HepG2 (cell line): ENCODE measurements around the gene MAB21L1. TPM values are rescaled to one million over a fixed set of nuclear protein-coding genes. Genes with fewer than 3 reads are reported as not detected.

Experiments
- ATAC-seq: fragments of 200-7000 bp; cut with Tn5 transposase; 3 replicates; pipeline ENCODE4 v1.9.1; 2020; ENCODE audit warnings: mild to moderate bottlenecking, moderate library complexity
- BruUV-seq: library from RNA; stranded (reverse); fragments of 400-500 nt; replicated peaks from 2 replicates; lab custom pipeline; 2021; lab: Mats Ljungman, UMichigan
- CTCF ChIA-PET: fragments of 300-600 bp; formaldehyde crosslinking; extraction: SDS; loops from one replicate; lab custom pipeline; 2021; ENCODE audit warnings: low total read pairs, inconsistent platforms, low intra/inter-chr PET ratio; lab: Yijun Ruan, JAX
- POLR2A ChIA-PET: fragments of 350-600 bp; sonication (Branson Sonifier 250); formaldehyde crosslinking; loops from one replicate; lab custom pipeline; 2020; ENCODE audit warnings: antibody characterized with exemption, inconsistent platforms; lab: Yijun Ruan, JAX
- DNase-seq: peaks from one replicate; pipeline ENCODE4 v3.0.0-alpha.2; 2015; ENCODE audit warnings: low spot score
- FAIRE-seq: peaks from 3 replicates; lab custom pipeline; 2011; peaks lifted over from hg19 to GRCh38; lab: Jason Lieb, UNC
- H2AFZ ChIP-seq: one replicate; pipeline ENCODE4 v1.6.1; 2011; ENCODE audit warnings: low read length, inconsistent platforms
- H3K27ac ChIP-seq: fragments of 300-600 bp; 3 replicates; pipeline ENCODE4 v1.8.0; 2011; ENCODE audit warnings: mixed run types, mild to moderate bottlenecking, mixed read lengths, low read length, inconsistent platforms; ENCODE audit not compliant: insufficient read depth; ENCODE audit errors: extremely low read length
- H3K27me3 ChIP-seq, 2 experiments: fragments of 200-600 bp in 1 of 2; 2 replicates in 1 of 2; 3 replicates in 1 of 2; pipeline versions ENCODE4 v1.6.0 to v1.8.0; 2011; ENCODE audit warnings: low read length in 2 of 2, mild to moderate bottlenecking in 2 of 2, moderate library complexity in 2 of 2, inconsistent platforms in 1 of 2; ENCODE audit not compliant: insufficient read depth in 2 of 2, control insufficient read depth in 1 of 2
- H3K36me3 ChIP-seq, 2 experiments: fragments of 200-600 bp in 1 of 2; replicated peaks in 1 of 2; 2 replicates in 1 of 2; 3 replicates in 1 of 2; pipeline versions ENCODE4 v1.5.1 to v1.8.0; 2011; ENCODE audit warnings: low read length in 2 of 2, inconsistent platforms in 1 of 2; ENCODE audit not compliant: insufficient read depth in 2 of 2, control insufficient read depth in 1 of 2
- H3K4me1 ChIP-seq: 2 replicates; pipeline ENCODE4 v1.5.1; 2012; ENCODE audit warnings: low read length, inconsistent platforms; ENCODE audit not compliant: insufficient read depth
- H3K4me2 ChIP-seq: 2 replicates; pipeline ENCODE4 v1.6.0; 2011; ENCODE audit warnings: low read depth, low read length, inconsistent platforms
- H3K4me3 ChIP-seq, 3 experiments: fragments of 200-600 bp in 1 of 3; sonication (generic), shearing (Covaris generic) in 1 of 3; replicated peaks in 1 of 3; 2 replicates each; pipeline ENCODE4 v1.5.1; 2011 to 2016; ENCODE audit warnings: low read length in 3 of 3, inconsistent platforms in 2 of 3, low read depth in 2 of 3, mild to moderate bottlenecking in 2 of 3, control low read depth in 1 of 3, mixed read lengths in 1 of 3; ENCODE audit not compliant: insufficient read depth in 1 of 3
- H3K79me2 ChIP-seq: one replicate; pipeline ENCODE4 v1.6.1; 2011; ENCODE audit warnings: low read length, inconsistent platforms; ENCODE audit not compliant: insufficient read depth
- H3K9ac ChIP-seq: 2 replicates; pipeline ENCODE4 v1.6.0; 2011; ENCODE audit warnings: mild to moderate bottlenecking, low read depth, low read length, inconsistent platforms; ENCODE audit not compliant: insufficient read depth
- H3K9me3 ChIP-seq: 2 replicates; pipeline ENCODE4 v1.5.1; 2012; ENCODE audit warnings: mild to moderate bottlenecking, low read length
- H4K20me1 ChIP-seq: 2 replicates; pipeline ENCODE4 v1.6.0; 2011; ENCODE audit warnings: inconsistent platforms, mild to moderate bottlenecking, low read length, moderate library complexity; ENCODE audit not compliant: insufficient read depth
- AHR ChIP-seq: IDR thresholded peaks from 2 replicates; pipeline ENCODE4 v1.6.1; 2018; ENCODE audit warnings: missing genetic modification reagents, missing compliant biosample characterization
- HIVEP1 ChIP-seq: sonication (generic); formaldehyde crosslinking; IDR thresholded peaks from 2 replicates; pipeline ENCODE4 v1.4.0; 2020; ENCODE audit warnings: mild to moderate bottlenecking, missing genetic modification reagents
- JUNB ChIP-seq: sonication (generic); formaldehyde crosslinking; IDR thresholded peaks from 2 replicates; pipeline ENCODE4 v1.8.0; 2022; ENCODE audit warnings: missing genetic modification reagents, mild to moderate bottlenecking, borderline replicate concordance
- MBNL3 ChIP-seq: fragments of 250-450 bp; sonication (Bioruptor Pico); conservative IDR thresholded peaks from 2 replicates; pipeline ENCODE4 v1.8.0; 2022; ENCODE audit warnings: mild to moderate bottlenecking, inconsistent platforms
- PAXIP1 ChIP-seq: sonication (generic); formaldehyde crosslinking; conservative IDR thresholded peaks from 2 replicates; pipeline ENCODE4 v1.4.0; 2020; ENCODE audit warnings: mild to moderate bottlenecking, missing genetic modification reagents, moderate library complexity
- RBFOX2 ChIP-seq: fragments of 200-400 bp; formaldehyde crosslinking; IDR thresholded peaks from 2 replicates; pipeline ENCODE4 v1.6.1; 2017; ENCODE audit warnings: low read depth, mild to moderate bottlenecking, low read length
- RFX1 ChIP-seq: fragments of 450-650 bp; IDR thresholded peaks from 2 replicates; pipeline ENCODE4 v1.6.1; 2017
- SIX4 ChIP-seq: sonication (generic); formaldehyde crosslinking; IDR thresholded peaks from 2 replicates; pipeline ENCODE4 v1.4.0; 2020; ENCODE audit warnings: missing genetic modification reagents
- ZBTB43 ChIP-seq: sonication (generic); formaldehyde crosslinking; conservative IDR thresholded peaks from 2 replicates; pipeline ENCODE4 v1.4.0; 2020; ENCODE audit warnings: missing genetic modification reagents
- ZFP90 ChIP-seq: sonication (generic); formaldehyde crosslinking; IDR thresholded peaks from 2 replicates; pipeline ENCODE4 v1.8.0; 2022; ENCODE audit warnings: missing genetic modification reagents, mild to moderate bottlenecking, inconsistent platforms, borderline replicate concordance
- ZNF224 ChIP-seq: sonication (generic); formaldehyde crosslinking; IDR thresholded peaks from 2 replicates; pipeline ENCODE4 v1.5.0; 2020; ENCODE audit warnings: mild to moderate bottlenecking, missing genetic modification reagents
- ZNF616 ChIP-seq: sonication (generic); formaldehyde crosslinking; IDR thresholded peaks from 2 replicates; pipeline ENCODE4 v1.5.0; 2020; ENCODE audit warnings: low read depth, mild to moderate bottlenecking, missing genetic modification reagents
- ZNF674 ChIP-seq: sonication (generic); formaldehyde crosslinking; IDR thresholded peaks from 2 replicates; pipeline ENCODE4 v1.5.0; 2020; ENCODE audit warnings: low read depth, mild to moderate bottlenecking, missing genetic modification reagents
- ZSCAN21 ChIP-seq: sonication (generic); formaldehyde crosslinking; IDR thresholded peaks from 2 replicates; pipeline ENCODE4 v1.8.0; 2022; ENCODE audit warnings: mild to moderate bottlenecking, missing genetic modification reagents, moderate library complexity, borderline replicate concordance
- ZSCAN9 ChIP-seq: IDR thresholded peaks from 2 replicates; pipeline ENCODE4 v1.6.1; 2016; ENCODE audit warnings: borderline replicate concordance
- WGBS: methylation state at CpG from one replicate; pipeline ENCODE4 v1.1.6; 2017; ENCODE audit warnings: low lambda C conversion rate; 5-methylcytosine and 5-hydroxymethylcytosine counted together
- in situ Hi-C: cut with HindIII; loops from 2 replicates; pipeline ENCODE4 v1.10.0; 2017; ENCODE audit warnings: low pct_unique_long_range_greater_than_20kb; ENCODE audit not compliant: extremely low pct_ligation_motif_present
- intact Hi-C: fragments of 100-400 bp; cut with micrococcal nuclease; formaldehyde crosslinking; loops from one replicate; pipeline ENCODE4 v1.10.0; 2022; ENCODE audit not compliant: unreplicated experiment
- polyA plus RNA-seq, 8 experiments: library from polyadenylated mRNA; depleted of rRNA in 3 of 8; stranded (reverse) in 7 of 8; unstranded in 1 of 8; fragments of >200 nt; fragmentation: Illumina TruSeq in 4 of 8; extraction: Trizol in 4 of 8; gene quantifications; 2 replicates each; pipeline versions ENCODE4 v1.2.1 to v1.2.3, GENCODE V29; 2011 to 2016; ENCODE audit warnings: low read depth in 4 of 8, missing spikeins in 1 of 8, mixed read lengths in 1 of 8; ENCODE audit not compliant: insufficient read depth in 1 of 8
- total RNA-seq, 5 experiments: library from RNA; depleted of rRNA; stranded (reverse); fragments of >200 nt; fragmentation: Illumina TruSeq; extraction: Trizol; gene quantifications; 2 replicates each; pipeline ENCODE4 v1.2.3, GENCODE V29; 2016; ENCODE audit warnings: low read depth in 1 of 5

Gene MAB21L1
- total and polyA plus RNA-seq, 2 of the 13 experiments (the other 11 are each of a cell fraction or from before 2014, with no cell fraction given) = not detected

GRCh38 chr13:35484384-35484783 is 7.9 kb upstream of the MAB21L1 start:
- no peaks in the 10 kb centered on the region for H3K27me3 ChIP-seq
- H3K4me2 ChIP-seq = no peak overlapping the region
- H3K79me2 ChIP-seq = no peaks in the 10 kb centered on the region
- H3K9me3 ChIP-seq = no peaks in the 10 kb centered on the region
- FAIRE-seq (no peak), DNase-seq (no peak), ATAC-seq (no peak)
- no peaks in the 10 kb centered on the region for H3K36me3 ChIP-seq
- in situ Hi-C loops = no loop called here
- ChIA-PET CTCF (no interaction called here), POLR2A (no interaction called here)
- WGBS = 44% methylated on average over 2 of the region's 2 CpGs
- BruUV-seq = no TSS peak
- no peak overlapping the region for H2AFZ ChIP-seq
- no peak overlapping the region for H3K9ac ChIP-seq
- H3K4me3 ChIP-seq = no peak overlapping the region
- intact Hi-C loops = no loop called here
- no peaks in the 10 kb centered on the region for H4K20me1 ChIP-seq
- no peaks in the 10 kb centered on the region for H3K4me1 ChIP-seq
- H3K27ac ChIP-seq = no peak overlapping the region
- TF ChIP-seq JUNB (CRISPR knock-in tag) (no peak), ZNF616 (CRISPR knock-in tag) (no peak), ZBTB43 (no peak), ZFP90 (CRISPR knock-in tag) (no peak), PAXIP1 (CRISPR knock-in tag) (no peak), AHR (CRISPR knock-in tag) (no peak), ZNF224 (CRISPR knock-in tag) (no peak), RBFOX2 (no peak), RFX1 (no peak), HIVEP1 (no peak), MBNL3 (no peak), ZSCAN21 (CRISPR knock-in tag) (no peak), SIX4 (no peak), ZSCAN9 (CRISPR knock-in tag) (no peak), ZNF674 (no peak)
